CD1c-positive myeloid dendritic cell (primary cell): ENCODE results near the gene MLLT3.

Experiments
- DNase-seq: peaks from one replicate; pipeline ENCODE4 v3.0.0-alpha.2; 2016; ENCODE audit errors: extremely low spot score

Gene MLLT3

DNA sequence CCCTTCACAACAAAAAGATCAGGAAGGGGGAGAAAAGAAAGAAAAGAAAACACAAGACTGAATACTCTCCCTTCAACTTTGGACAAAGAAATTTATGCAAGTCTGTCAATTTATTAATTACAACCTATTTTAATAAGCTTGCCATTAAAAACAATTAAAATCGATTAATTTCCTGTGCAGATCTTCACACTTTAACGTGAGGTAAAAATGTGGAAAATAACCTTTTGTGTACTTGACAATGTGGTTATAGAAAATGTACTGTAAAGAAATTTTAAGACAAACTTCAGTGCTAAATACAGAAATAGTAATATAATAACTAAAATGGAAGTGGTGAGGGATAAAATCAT is 2.7 kb upstream of the MLLT3 start:
- no peak for DNase-seq

- DNase-seq, result peak; percentile 68
Measured at GRCh38 chr9:20624201-20625002, 2.1 kb upstream of the MLLT3 start.

- peak; percentile 45 for DNase-seq
Measured at GRCh38 chr9:20623748-20624124, 1.4 kb upstream of the MLLT3 start.

DNA sequence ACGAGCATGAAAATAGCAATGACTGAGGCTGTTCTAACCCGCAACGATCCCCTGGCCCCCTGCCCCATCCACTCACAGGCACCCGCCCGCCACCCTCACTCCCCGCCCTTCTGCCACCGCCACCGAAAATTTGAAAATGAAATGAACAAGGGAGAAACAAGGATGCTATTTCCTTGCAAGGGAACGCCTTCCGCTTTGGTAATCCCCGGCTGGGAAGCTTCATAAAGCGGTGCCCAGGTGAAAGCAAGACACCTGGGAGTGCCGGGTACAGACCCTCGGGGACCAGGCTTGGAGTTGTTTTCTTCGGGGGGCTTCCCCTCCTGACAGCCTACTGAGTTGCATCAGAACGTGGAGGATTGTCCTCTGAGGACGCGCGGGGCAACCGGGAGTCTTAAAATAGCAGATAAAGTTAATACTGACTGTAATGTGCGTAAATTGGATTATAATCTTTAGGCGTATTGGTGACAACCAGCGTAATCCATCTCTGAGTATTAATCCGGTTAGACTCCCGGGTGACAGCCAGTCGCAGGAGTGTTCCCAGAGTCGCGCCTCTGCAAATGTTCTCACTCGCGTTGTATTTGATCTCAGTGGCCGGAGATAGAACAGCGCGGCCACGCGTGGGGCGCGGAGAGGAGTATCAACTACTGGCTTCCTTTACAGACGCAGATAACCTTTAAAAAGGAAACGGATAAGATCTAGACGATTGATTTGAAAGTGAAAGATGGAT is 885 bp upstream of the MLLT3 start:
- DNase-seq, result peak; percentile 54

GRCh38 chr9:20621471-20622329 is 599 bp downstream of the MLLT3 start:
- peak; percentile 51 for DNase-seq

GRCh38 chr9:20620650-20621470 is 1.4 kb downstream of the MLLT3 start:
- peak; percentile 57 for DNase-seq

- no peak for DNase-seq
Measured at GRCh38 chr9:20619487-20620200, 2.7 kb downstream of the MLLT3 start.

GRCh38 chr9:20618361-20618802 is 3.9 kb downstream of the MLLT3 start:
- DNase-seq, result no peak

DNA sequence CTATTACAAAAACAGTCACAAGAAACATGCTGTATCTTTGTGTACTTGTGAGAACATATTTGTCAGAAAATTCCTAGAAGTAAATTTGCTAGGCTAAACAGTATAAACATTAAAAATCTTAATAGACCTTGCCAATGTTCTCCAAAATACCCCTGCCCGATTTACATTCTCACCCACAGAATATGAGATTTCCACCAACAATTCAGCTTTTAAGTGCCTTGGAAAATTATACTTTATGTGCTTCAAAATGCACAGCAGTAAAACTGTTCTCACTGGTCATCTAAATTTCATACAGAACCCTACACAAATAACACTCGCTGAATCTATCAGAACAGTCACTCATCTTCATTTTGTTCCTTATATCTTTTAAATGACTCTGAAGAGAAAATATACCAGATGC is 5.5 kb downstream of the MLLT3 start:
- DNase-seq, result no peak

- DNase-seq, result no peak
Measured at GRCh38 chr9:20614602-20615216, 7.6 kb downstream of the MLLT3 start.

DNA sequence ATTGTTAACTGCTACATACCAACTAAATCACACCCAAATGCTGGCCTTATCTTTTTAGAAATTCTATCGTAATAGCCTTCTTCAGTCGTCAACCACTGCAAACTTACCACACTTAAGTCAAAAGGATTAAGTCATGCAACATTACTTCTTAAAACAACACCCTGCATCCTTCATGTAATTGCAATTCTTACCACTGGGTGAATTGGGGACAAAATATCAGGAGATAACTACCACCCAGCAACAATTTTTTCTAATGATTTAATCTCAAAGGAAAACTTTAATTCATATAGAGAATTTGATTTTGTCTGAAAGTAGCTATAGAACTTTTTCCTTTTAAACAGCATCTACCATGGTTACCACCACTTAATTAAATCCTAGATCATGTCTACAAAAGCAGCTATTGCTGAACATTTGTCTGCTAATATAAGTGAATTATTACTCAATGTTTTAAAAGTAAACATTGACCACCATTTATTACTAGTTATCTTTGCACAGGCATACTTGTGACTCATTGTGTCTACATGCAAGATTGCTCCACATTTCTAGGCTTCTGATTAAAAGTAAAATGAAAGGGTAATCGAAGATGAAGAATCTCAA is 10.5 kb downstream of the MLLT3 start:
- DNase-seq, result no peak

GRCh38 chr9:20610591-20610990 is 11.7 kb downstream of the MLLT3 start:
- DNase-seq, result no peak

GRCh38 chr9:20608582-20608981 is 13.7 kb downstream of the MLLT3 start:
- DNase-seq, result no peak

DNA sequence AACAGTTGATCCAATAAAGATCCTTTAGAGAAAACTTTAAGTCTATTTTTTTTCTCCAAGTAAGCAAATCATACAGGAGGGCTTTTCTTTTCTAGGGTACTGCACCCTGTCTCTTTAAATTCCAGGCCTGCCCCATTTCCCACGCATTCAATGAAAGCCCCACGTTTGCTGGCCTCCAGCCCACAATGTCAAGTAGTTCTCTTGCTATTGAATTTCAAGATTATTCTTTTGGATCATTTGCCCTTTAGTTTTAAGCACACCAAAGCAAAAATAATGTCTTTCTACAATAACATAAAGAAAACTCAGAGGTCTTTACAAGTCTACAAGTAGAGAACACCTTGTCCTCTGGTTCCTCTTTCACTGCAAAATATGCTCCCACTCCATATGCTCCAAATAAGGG is 15.6 kb downstream of the MLLT3 start:
- DNase-seq, result no peak

GRCh38 chr9:20604562-20604961 is 17.7 kb downstream of the MLLT3 start:
- no peak for DNase-seq

DNA sequence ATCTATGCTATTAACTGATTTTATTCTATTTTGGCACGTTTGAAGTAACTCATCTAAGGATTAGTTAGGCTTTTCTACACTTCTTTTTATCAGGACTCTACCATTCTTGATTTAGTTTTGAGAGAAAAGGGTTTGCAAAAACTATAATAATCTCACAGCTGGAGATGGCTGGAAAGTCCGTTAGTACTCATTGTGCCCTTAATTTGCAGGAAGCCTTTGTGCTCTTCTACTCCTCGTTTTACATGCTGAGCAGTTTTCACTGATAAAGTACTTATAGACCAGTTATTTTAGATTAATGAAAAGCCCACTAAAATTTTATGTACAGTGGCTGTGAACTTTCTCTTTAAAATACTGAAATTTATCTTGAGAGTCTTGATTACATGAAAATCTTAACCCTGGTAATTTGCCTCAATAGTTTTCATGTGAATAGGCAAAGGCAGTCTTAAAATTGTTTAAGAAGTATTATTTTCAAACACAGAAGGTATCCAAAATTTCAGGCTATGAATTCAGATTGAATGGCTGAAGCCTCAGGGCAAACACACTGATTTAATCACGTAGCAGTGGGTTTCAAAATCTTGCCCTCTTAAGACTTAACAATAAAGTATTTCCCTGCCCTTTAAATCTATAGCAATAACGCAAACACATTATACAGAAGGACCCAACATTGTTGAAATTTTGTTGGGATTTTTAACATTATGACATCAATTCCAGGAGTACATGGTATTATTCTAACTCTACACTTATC is 18.6 kb downstream of the MLLT3 start:
- no peak for DNase-seq

- DNase-seq, result no peak
Measured at GRCh38 chr9:20601292-20601691, 21.0 kb downstream of the MLLT3 start.

DNA sequence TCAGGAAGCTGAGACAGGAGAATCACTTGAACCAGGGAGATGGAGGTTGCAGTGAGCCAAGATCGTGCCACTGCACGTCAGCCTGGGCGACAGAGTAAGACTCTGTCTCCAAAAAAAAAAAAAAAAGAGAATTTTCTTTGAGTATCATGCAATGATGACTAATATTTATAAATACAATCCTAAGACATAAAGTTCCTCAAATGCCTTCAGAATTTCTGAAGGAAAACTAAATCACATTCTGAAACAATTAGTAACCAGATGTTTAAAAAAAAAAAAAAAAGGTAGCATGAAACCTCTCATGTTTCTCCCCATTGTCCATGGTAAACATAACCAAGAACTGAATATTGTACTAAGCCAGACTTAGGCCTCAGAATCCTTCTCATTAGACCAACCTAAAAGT is 23.1 kb downstream of the MLLT3 start:
- DNase-seq, result no peak

GRCh38 chr9:20598367-20598766 is 23.9 kb downstream of the MLLT3 start:
- no peak for DNase-seq
